Karpas-422 (cell line): ENCODE results near the gene ALOX12. TPM values are rescaled to one million over a fixed set of nuclear protein-coding genes. Genes with fewer than 3 reads are reported as not detected.

Source experiments
- DNase-seq: peaks from one replicate; pipeline ENCODE4 v3.0.0-alpha.2; 2015
- H2AFZ ChIP-seq: fragments of 200-600 bp; sonication (generic); 2 replicates; pipeline ENCODE4 v1.6.1; 2014; ENCODE audit warnings: antibody characterized with exemption, low read length, mixed read lengths
- H3K27ac ChIP-seq: fragments of 200-600 bp; sonication (generic); 2 replicates; pipeline ENCODE4 v1.5.1; 2014; ENCODE audit warnings: mild to moderate bottlenecking, low read length, moderate library complexity
- H3K27me3 ChIP-seq: fragments of 200-600 bp; sonication (generic); 2 replicates; pipeline ENCODE4 v1.6.1; 2014; ENCODE audit warnings: low read length, mixed read lengths
- H3K36me3 ChIP-seq: fragments of 200-600 bp; sonication (generic); 2 replicates; pipeline ENCODE4 v1.6.1; 2014; ENCODE audit warnings: low read length, mixed read lengths; ENCODE audit not compliant: insufficient read depth
- H3K4me1 ChIP-seq: fragments of 200-600 bp; sonication (generic); 2 replicates; pipeline ENCODE4 v1.6.1; 2014; ENCODE audit warnings: mild to moderate bottlenecking, low read length, mixed read lengths
- H3K4me2 ChIP-seq: fragments of 200-600 bp; sonication (generic); 2 replicates; pipeline ENCODE4 v1.6.1; 2014; ENCODE audit warnings: low read length, low read depth, mild to moderate bottlenecking; ENCODE audit not compliant: poor library complexity, severe bottlenecking
- H3K4me3 ChIP-seq: fragments of 200-600 bp; sonication (generic); 2 replicates; pipeline ENCODE4 v1.5.1; 2014; ENCODE audit warnings: mild to moderate bottlenecking, antibody characterized with exemption, low read length, mixed read lengths
- H3K79me2 ChIP-seq: fragments of 200-600 bp; sonication (generic); 2 replicates; pipeline ENCODE4 v1.6.1; 2014; ENCODE audit warnings: mild to moderate bottlenecking, low read length, mixed read lengths
- H3K9ac ChIP-seq: fragments of 200-600 bp; sonication (generic); 2 replicates; pipeline ENCODE4 v1.6.0; 2014; ENCODE audit warnings: low read length
- H3K9me2 ChIP-seq: fragments of 200-600 bp; sonication (generic), shearing (Covaris generic); replicated peaks from 2 replicates; pipeline ENCODE4 v1.6.0; 2014; ENCODE audit warnings: mild to moderate bottlenecking, low read length, moderate library complexity; ENCODE audit not compliant: insufficient read depth
- H3K9me3 ChIP-seq: fragments of 300-700, 200-600 bp; sonication (generic); 2 replicates; pipeline ENCODE4 v1.6.1; 2014; ENCODE audit warnings: low read length, mixed read lengths
- H4K20me1 ChIP-seq: fragments of 200-600 bp; sonication (generic); 2 replicates; pipeline ENCODE4 v1.6.1; 2014; ENCODE audit warnings: mild to moderate bottlenecking, antibody characterized with exemption, low read length, low read depth; ENCODE audit not compliant: insufficient read depth
- small RNA-seq: library from RNA; depleted of rRNA; stranded (forward); fragments of <200 nt; gene quantifications from one replicate; pipeline ENCODE3, GENCODE V24; 2014
- total RNA-seq: library from RNA; depleted of rRNA; stranded (reverse); fragments of >200 nt; shearing (Covaris generic); gene quantifications from 2 replicates; pipeline ENCODE4 v1.2.3, GENCODE V29; 2014; ENCODE audit warnings: low replicate concordance; rRNA removed

The ALOX12 gene
- total RNA-seq, 1 experiment from 2014 or later, result not detected

GRCh38 chr17:7058831-7059447 lies 63.1 kb downstream of the ALOX12 start:
- DNase-seq, result no peak
- H4K20me1 ChIP-seq, result no peaks in the 10 kb centered on the region
- no peaks in the 10 kb centered on the region for H3K9me2 ChIP-seq
- H3K4me1 ChIP-seq, result no peaks in the 10 kb centered on the region
- H3K9me3 ChIP-seq, result no peaks in the 10 kb centered on the region
- H3K79me2 ChIP-seq, result no peaks in the 10 kb centered on the region
- H3K4me2 ChIP-seq, result no peak overlapping the region
- H3K36me3 ChIP-seq, result no peaks in the 10 kb centered on the region
- H3K27ac ChIP-seq, result no peak overlapping the region
- no peak overlapping the region for H3K9ac ChIP-seq
- H3K4me3 ChIP-seq, result no peak overlapping the region
- H2AFZ ChIP-seq, result no peak overlapping the region
- H3K27me3 ChIP-seq, result no peaks in the 10 kb centered on the region

Small RNA genes within 50 kb of the gene (small RNA-seq; reads per million reads assigned to genes)
- not detected for gene AC120057.1

Other genes starting within 250 kb of the ALOX12 start
- 4.7 and 8.3 TPM in 2 replicates for gene XAF1, start 240.0 kb upstream of the ALOX12 start, total RNA-seq
- gene FBXO39, start 219.8 kb upstream of the ALOX12 start, total RNA-seq, result not detected in 2 replicates
- not detected in 2 replicates for gene TEKT1, start 164.3 kb upstream of the ALOX12 start, total RNA-seq
- gene RNASEK, start 16.6 kb downstream of the ALOX12 start, total RNA-seq, result 107 and 310 TPM in 2 replicates
- gene BCL6B, start 27.0 kb downstream of the ALOX12 start, total RNA-seq, result not detected in 2 replicates
- 1.3 and 6.0 TPM in 2 replicates for gene SLC16A13, start 40.0 kb downstream of the ALOX12 start, total RNA-seq
- not detected in 2 replicates for gene SLC16A11, start 48.0 kb downstream of the ALOX12 start, total RNA-seq
- gene CLEC10A, start 84.2 kb downstream of the ALOX12 start, total RNA-seq, result not detected in 2 replicates
- not detected in 2 replicates for gene ASGR2, start 118.8 kb downstream of the ALOX12 start, total RNA-seq
- gene ASGR1, start 183.3 kb downstream of the ALOX12 start, total RNA-seq, result 1.2 TPM in 1 of 2 replicates, not detected in the other
- 8.5 and 24.1 TPM in 2 replicates for gene DLG4, start 223.8 kb downstream of the ALOX12 start, total RNA-seq
- gene ACADVL, start 223.9 kb downstream of the ALOX12 start, total RNA-seq, result 245 and 371 TPM in 2 replicates
- 75.2 and 117 TPM in 2 replicates for gene DVL2, start 238.5 kb downstream of the ALOX12 start, total RNA-seq
- gene PHF23, start 243.4 kb downstream of the ALOX12 start, total RNA-seq, result 36.7 and 69.3 TPM in 2 replicates
- gene GABARAP, start 246.4 kb downstream of the ALOX12 start, total RNA-seq, result 218 and 301 TPM in 2 replicates